Measurements from ENCODE around the gene POLN. TPM values are rescaled to one million over a fixed set of nuclear protein-coding genes. Genes with fewer than 3 reads are reported as not detected.

The POLN gene
- total RNA-seq, 1 donor, result 2.9 TPM

DNA sequence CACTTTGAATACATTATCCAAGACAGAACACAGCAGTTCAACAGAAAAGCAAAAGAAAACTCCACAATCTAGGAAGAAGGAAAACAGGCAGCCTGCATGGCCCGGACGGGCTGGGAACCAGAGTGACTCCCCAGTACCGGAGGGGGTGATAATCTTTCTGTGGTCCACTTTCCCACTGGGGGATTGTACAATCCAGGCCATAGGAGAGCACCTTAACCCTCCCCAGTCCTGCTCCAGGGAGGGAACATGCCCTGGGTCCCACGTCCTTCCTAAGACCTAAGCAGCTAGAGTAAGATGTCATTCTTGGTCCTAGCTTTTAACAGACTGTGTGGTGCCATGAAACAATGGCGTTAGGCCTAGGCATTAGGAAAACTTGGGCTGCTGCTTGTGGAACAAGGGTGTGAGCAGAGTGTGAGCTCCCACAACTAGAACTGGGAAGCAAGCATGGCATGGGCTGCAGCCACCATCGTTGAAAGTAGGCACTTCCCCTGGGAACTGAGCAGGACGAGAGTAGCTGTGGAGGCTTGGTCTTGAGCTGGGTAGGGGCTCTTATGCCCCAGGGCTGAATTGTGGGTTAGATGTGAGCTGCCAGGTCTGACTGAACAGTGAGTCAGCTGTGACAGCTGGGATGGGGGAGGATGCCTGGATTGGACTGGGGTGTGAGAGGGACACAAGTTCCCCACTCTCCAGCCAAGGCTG lies 140.4 kb downstream of the POLN start:
- DNase-seq (ENCODE audit: insufficient read length, low spot score, missing footprints), result peak; percentile 84
- H2AFZ ChIP-seq (ENCODE audit: low read length), result no peak overlapping the region
- H3K79me2 ChIP-seq (ENCODE audit: insufficient read depth, low read length), result no peaks in the 10 kb centered on the region
- no peak overlapping the region for H3K4me2 ChIP-seq (ENCODE audit: insufficient read depth, low read length)
- TF ChIP-seq, protein P1, sequence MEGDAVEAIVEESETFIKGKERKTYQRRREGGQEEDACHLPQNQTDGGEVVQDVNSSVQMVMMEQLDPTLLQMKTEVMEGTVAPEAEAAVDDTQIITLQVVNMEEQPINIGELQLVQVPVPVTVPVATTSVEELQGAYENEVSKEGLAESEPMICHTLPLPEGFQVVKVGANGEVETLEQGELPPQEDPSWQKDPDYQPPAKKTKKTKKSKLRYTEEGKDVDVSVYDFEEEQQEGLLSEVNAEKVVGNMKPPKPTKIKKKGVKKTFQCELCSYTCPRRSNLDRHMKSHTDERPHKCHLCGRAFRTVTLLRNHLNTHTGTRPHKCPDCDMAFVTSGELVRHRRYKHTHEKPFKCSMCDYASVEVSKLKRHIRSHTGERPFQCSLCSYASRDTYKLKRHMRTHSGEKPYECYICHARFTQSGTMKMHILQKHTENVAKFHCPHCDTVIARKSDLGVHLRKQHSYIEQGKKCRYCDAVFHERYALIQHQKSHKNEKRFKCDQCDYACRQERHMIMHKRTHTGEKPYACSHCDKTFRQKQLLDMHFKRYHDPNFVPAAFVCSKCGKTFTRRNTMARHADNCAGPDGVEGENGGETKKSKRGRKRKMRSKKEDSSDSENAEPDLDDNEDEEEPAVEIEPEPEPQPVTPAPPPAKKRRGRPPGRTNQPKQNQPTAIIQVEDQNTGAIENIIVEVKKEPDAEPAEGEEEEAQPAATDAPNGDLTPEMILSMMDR (IDR thresholded peaks at IDR 0.05; ENCODE audit: extremely low read depth, low read depth, low read length), result no peak
- H3K27ac ChIP-seq (ENCODE audit: low read depth, low read length), result no peak overlapping the region
- H3K4me3 ChIP-seq (ENCODE audit: insufficient read depth, low read length), result no peak overlapping the region
- H3K27me3 ChIP-seq (ENCODE audit: insufficient read depth, low read length), result no peaks in the 10 kb centered on the region
- H3K9me3 ChIP-seq (ENCODE audit: low read depth, low read length), result peaks cover 5% of the 10 kb centered on the region
- no peaks in the 10 kb centered on the region for H4K20me1 ChIP-seq (ENCODE audit: insufficient read depth, low read length)
- H3K4me1 ChIP-seq (ENCODE audit: insufficient read depth, low read length), result peaks cover 6% of the 10 kb centered on the region
- no peaks in the 10 kb centered on the region for H3K36me3 ChIP-seq (ENCODE audit: insufficient read depth, low read length)

- no peak overlapping the region for H3K27ac ChIP-seq (ENCODE audit: low read depth, low read length)
- H3K9me3 ChIP-seq (ENCODE audit: low read depth, low read length), result peaks cover 5% of the 10 kb centered on the region
- no peaks in the 10 kb centered on the region for H3K36me3 ChIP-seq (ENCODE audit: insufficient read depth, low read length)
- H3K27me3 ChIP-seq (ENCODE audit: insufficient read depth, low read length), result no peaks in the 10 kb centered on the region
- no peak overlapping the region for H3K4me3 ChIP-seq (ENCODE audit: insufficient read depth, low read length)
- H2AFZ ChIP-seq (ENCODE audit: low read length), result no peak overlapping the region
- TF ChIP-seq, protein P1 (IDR thresholded peaks at IDR 0.05; ENCODE audit: extremely low read depth, low read depth, low read length), result no peak
- no peaks in the 10 kb centered on the region for H4K20me1 ChIP-seq (ENCODE audit: insufficient read depth, low read length)
- no peak overlapping the region for H3K4me2 ChIP-seq (ENCODE audit: insufficient read depth, low read length)
- no peaks in the 10 kb centered on the region for H3K4me1 ChIP-seq (ENCODE audit: insufficient read depth, low read length)
- no peaks in the 10 kb centered on the region for H3K79me2 ChIP-seq (ENCODE audit: insufficient read depth, low read length)
- no peak for DNase-seq (ENCODE audit: insufficient read length, low spot score, missing footprints)
Measured at GRCh38 chr4:2096073-2096609, 145.8 kb downstream of the POLN start.

GRCh38 chr4:2095236-2096072 lies 146.5 kb downstream of the POLN start:
- H3K4me3 ChIP-seq (ENCODE audit: insufficient read depth, low read length), result no peak overlapping the region
- TF ChIP-seq, protein P1 (IDR thresholded peaks at IDR 0.05; ENCODE audit: extremely low read depth, low read depth, low read length), result no peak
- H3K27me3 ChIP-seq (ENCODE audit: insufficient read depth, low read length), result no peaks in the 10 kb centered on the region
- H3K79me2 ChIP-seq (ENCODE audit: insufficient read depth, low read length), result no peaks in the 10 kb centered on the region
- H3K36me3 ChIP-seq (ENCODE audit: insufficient read depth, low read length), result no peaks in the 10 kb centered on the region
- H3K9me3 ChIP-seq (ENCODE audit: low read depth, low read length), result peaks cover 5% of the 10 kb centered on the region
- no peak for DNase-seq (ENCODE audit: insufficient read length, low spot score, missing footprints)
- H3K4me1 ChIP-seq (ENCODE audit: insufficient read depth, low read length), result no peaks in the 10 kb centered on the region
- no peak overlapping the region for H3K27ac ChIP-seq (ENCODE audit: low read depth, low read length)
- no peak overlapping the region for H2AFZ ChIP-seq (ENCODE audit: low read length)
- H4K20me1 ChIP-seq (ENCODE audit: insufficient read depth, low read length), result no peaks in the 10 kb centered on the region
- H3K4me2 ChIP-seq (ENCODE audit: insufficient read depth, low read length), result no peak overlapping the region

- Histone ChIP-seq H2AFZ (ENCODE audit: low read length) (no peak overlapping the region), H3K27ac (ENCODE audit: low read depth, low read length) (no peak overlapping the region), H4K20me1 (ENCODE audit: insufficient read depth, low read length) (no peaks in the 10 kb centered on the region), H3K79me2 (ENCODE audit: insufficient read depth, low read length) (no peaks in the 10 kb centered on the region), H3K4me2 (ENCODE audit: insufficient read depth, low read length) (no peak overlapping the region), H3K27me3 (ENCODE audit: insufficient read depth, low read length) (no peaks in the 10 kb centered on the region), H3K36me3 (ENCODE audit: insufficient read depth, low read length) (no peaks in the 10 kb centered on the region), H3K4me3 (ENCODE audit: insufficient read depth, low read length) (no peak overlapping the region), H3K9me3 (ENCODE audit: low read depth, low read length) (peaks cover 5% of the 10 kb centered on the region), H3K4me1 (ENCODE audit: insufficient read depth, low read length) (no peaks in the 10 kb centered on the region)
- no peak for DNase-seq (ENCODE audit: insufficient read length, low spot score, missing footprints)
- TF ChIP-seq, protein P1 (IDR thresholded peaks at IDR 0.05; ENCODE audit: extremely low read depth, low read depth, low read length), result no peak
Measured at GRCh38 chr4:2094545-2094944, 147.4 kb downstream of the POLN start.
